ENCODE results near the gene EFNB2. TPM values are rescaled to one million over a fixed set of nuclear protein-coding genes. Genes with fewer than 3 reads are reported as not detected.

Gene EFNB2
- total and polyA plus RNA-seq, 9 of the 15 experiments (the other 6 are each of a cell fraction or from before 2014, with no cell fraction given), result 0.01 to 0.29 (median 0.18) TPM

- TF ChIP-seq ZBTB40 (IDR thresholded peaks at IDR 0.05), result no peak
- TF ChIP-seq ZBTB40 (CRISPR knock-in tag; IDR thresholded peaks at IDR 0.05), result no peak
- TF ChIP-seq ZNF586 (CRISPR knock-in tag; conservative IDR thresholded peaks at IDR 0.05), result no peak
- TF ChIP-seq, protein P1, sequence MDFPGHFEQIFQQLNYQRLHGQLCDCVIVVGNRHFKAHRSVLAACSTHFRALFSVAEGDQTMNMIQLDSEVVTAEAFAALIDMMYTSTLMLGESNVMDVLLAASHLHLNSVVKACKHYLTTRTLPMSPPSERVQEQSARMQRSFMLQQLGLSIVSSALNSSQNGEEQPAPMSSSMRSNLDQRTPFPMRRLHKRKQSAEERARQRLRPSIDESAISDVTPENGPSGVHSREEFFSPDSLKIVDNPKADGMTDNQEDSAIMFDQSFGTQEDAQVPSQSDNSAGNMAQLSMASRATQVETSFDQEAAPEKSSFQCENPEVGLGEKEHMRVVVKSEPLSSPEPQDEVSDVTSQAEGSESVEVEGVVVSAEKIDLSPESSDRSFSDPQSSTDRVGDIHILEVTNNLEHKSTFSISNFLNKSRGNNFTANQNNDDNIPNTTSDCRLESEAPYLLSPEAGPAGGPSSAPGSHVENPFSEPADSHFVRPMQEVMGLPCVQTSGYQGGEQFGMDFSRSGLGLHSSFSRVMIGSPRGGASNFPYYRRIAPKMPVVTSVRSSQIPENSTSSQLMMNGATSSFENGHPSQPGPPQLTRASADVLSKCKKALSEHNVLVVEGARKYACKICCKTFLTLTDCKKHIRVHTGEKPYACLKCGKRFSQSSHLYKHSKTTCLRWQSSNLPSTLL (IDR thresholded peaks at IDR 0.05), result no peak
- TF ChIP-seq CXXC5 (CRISPR knock-in tag; IDR thresholded peaks at IDR 0.05), result no peak
- TF ChIP-seq FOXJ3 (CRISPR knock-in tag; IDR thresholded peaks at IDR 0.05), result no peak
- TF ChIP-seq, protein P2, sequence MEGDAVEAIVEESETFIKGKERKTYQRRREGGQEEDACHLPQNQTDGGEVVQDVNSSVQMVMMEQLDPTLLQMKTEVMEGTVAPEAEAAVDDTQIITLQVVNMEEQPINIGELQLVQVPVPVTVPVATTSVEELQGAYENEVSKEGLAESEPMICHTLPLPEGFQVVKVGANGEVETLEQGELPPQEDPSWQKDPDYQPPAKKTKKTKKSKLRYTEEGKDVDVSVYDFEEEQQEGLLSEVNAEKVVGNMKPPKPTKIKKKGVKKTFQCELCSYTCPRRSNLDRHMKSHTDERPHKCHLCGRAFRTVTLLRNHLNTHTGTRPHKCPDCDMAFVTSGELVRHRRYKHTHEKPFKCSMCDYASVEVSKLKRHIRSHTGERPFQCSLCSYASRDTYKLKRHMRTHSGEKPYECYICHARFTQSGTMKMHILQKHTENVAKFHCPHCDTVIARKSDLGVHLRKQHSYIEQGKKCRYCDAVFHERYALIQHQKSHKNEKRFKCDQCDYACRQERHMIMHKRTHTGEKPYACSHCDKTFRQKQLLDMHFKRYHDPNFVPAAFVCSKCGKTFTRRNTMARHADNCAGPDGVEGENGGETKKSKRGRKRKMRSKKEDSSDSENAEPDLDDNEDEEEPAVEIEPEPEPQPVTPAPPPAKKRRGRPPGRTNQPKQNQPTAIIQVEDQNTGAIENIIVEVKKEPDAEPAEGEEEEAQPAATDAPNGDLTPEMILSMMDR (IDR thresholded peaks at IDR 0.05 in 2 of 3, conservative IDR thresholded peaks at IDR 0.05 in 1 of 3; ENCODE audit: insufficient read depth in 2 of 3, low read depth in 1 of 3, low read length in 3 of 3), result no peak
- no peak for TF ChIP-seq GTF3C2 (IDR thresholded peaks at IDR 0.05; ENCODE audit: borderline replicate concordance, extremely low read depth, insufficient read length)
- TF ChIP-seq POLR2AphosphoS2 (IDR thresholded peaks at IDR 0.05; ENCODE audit: low read length), result no peak
- TF ChIP-seq PTRF (tag; IDR thresholded peaks at IDR 0.05), result no peak
These were observed 29.7 kb downstream of the EFNB2 start (continued) for GRCh38 chr13:106505732-106506131.

All from K562 (cell line).